NCI-H510A (cell line): Measurements from ENCODE around the gene FAM186B.

Experiments
- DNase-seq: peaks from one replicate; lab custom pipeline; 2025; lab: John Stamatoyannopoulos, UW

Gene FAM186B

DNA sequence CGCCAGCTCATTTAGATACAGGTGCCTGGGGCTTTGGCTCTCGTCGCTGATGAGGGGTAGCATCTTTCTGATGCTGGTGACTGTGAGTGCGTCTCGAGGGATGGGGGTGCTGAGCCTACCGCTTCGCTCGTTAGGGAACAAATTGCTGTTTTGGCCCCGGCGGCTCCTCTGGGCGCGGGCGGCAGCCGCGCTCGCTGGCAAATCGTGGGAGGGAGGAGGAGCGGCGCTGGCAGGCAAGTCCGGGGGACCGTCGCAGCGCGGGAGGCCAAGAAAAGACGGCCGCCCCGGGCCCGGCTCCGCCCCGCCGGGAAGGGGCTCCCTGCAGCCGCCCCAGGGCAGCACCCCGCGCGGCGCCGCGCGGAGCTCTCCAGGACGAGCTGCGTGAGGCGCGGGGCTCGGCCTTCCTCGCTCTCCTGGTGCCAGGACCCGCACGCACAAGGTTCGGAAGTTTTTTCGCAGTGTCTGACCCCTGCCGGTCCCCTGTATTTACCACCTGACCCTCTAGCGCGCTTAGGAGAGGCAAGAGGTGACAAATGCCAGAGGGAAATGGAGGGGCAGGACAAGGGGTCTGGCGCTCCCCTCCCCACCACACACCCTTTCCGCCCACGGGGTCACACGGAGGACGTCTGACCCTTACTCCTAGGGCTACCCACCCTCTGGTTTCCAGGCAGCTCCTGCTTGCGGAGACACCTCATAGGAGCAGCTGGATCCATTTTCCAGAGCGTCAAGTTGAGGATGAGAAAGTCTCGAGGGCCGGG is 67.5 kb downstream of the FAM186B start:
- no peak for DNase-seq
